Astrocyte (in vitro differentiated cells and primary cell): Measurements from ENCODE around the gene NDUFAF5.

ENCODE experiments used
- EZH2 ChIP-seq: IDR thresholded peaks from 2 replicates; pipeline ENCODE4 v1.6.1; 2012; ENCODE audit warnings: mild to moderate bottlenecking, low read length, inconsistent platforms; ENCODE audit not compliant: insufficient read depth
- TF ChIP-seq, protein P1 (sequence below): IDR thresholded peaks from 2 replicates; pipeline ENCODE4 v1.5.1; 2011; ENCODE audit warnings: low read depth, mild to moderate bottlenecking, inconsistent platforms, low read length, moderate library complexity; ENCODE audit not compliant: insufficient read depth

DNA sequence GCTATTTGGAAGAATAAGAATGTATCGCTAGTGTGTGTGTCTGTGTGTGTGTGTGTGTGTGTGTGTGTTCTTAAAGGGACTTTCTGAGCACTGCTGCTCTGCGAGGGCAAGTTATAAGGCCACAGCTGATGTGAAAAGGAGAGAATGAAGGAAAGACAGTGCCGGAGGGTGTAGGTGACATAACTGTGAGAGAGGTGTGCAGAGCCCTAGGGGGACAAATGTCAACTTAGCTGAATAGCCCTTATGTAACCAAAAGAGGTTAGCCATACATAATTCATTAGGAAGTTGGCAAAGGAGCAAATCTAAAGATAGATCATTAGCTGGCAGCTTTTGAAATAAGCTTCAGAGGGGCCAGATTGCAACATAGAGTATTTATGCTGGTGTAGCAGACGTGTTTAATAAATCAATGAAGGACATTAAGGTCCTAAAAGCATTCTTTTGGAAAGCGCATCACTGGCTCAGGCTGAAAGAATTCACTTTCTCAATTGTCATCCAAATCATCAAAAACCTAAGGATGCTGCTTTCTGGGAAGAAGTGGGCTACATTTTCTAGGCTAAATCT, 81.0 kb downstream of the NDUFAF5 start:
- TF ChIP-seq EZH2, result no peak
- TF ChIP-seq, protein P1, sequence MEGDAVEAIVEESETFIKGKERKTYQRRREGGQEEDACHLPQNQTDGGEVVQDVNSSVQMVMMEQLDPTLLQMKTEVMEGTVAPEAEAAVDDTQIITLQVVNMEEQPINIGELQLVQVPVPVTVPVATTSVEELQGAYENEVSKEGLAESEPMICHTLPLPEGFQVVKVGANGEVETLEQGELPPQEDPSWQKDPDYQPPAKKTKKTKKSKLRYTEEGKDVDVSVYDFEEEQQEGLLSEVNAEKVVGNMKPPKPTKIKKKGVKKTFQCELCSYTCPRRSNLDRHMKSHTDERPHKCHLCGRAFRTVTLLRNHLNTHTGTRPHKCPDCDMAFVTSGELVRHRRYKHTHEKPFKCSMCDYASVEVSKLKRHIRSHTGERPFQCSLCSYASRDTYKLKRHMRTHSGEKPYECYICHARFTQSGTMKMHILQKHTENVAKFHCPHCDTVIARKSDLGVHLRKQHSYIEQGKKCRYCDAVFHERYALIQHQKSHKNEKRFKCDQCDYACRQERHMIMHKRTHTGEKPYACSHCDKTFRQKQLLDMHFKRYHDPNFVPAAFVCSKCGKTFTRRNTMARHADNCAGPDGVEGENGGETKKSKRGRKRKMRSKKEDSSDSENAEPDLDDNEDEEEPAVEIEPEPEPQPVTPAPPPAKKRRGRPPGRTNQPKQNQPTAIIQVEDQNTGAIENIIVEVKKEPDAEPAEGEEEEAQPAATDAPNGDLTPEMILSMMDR, result no peak
